HCT116 (cell line): ENCODE results near the gene RCL1. TPM values are rescaled to one million over a fixed set of nuclear protein-coding genes. Genes with fewer than 3 reads are reported as not detected.

Experiments used
- ATAC-seq: fragments of 200-7000 bp; cut with Tn5 transposase; 2 replicates; pipeline ENCODE4 v1.9.1; 2020; ENCODE audit warnings: mild to moderate bottlenecking, moderate library complexity
- BruUV-seq: library from RNA; stranded (reverse); fragments of 400-500 nt; replicated peaks from 2 replicates; lab custom pipeline; 2021; lab: Mats Ljungman, UMichigan
- CTCF ChIA-PET: fragments of 300-600 bp; sonication (Branson Sonifier 250); formaldehyde crosslinking; loops from one replicate; lab custom pipeline; 2021; ENCODE audit warnings: antibody characterized with exemption; lab: Charles Lee
- POLR2A ChIA-PET: fragments of 300-600, 350-600 bp; sonication (Branson Sonifier 250); formaldehyde crosslinking; loops from one replicate; lab custom pipeline; 2021; ENCODE audit warnings: antibody characterized with exemption; lab: Charles Lee
- RAD21 ChIA-PET, 2 experiments: fragments of 300-600 bp; sonication (Branson Sonifier 250); formaldehyde crosslinking; loops; one replicate each; lab custom pipeline; 2023; ENCODE audit warnings: low total read pairs in 2 of 2; ENCODE audit not compliant: uncharacterized antibody in 2 of 2, unreplicated experiment in 2 of 2, low non-redundant PET in 1 of 2; lab: Charles Lee
- DNase-seq: peaks from one replicate; pipeline ENCODE4 v3.0.0-alpha.2; 2010; ENCODE audit warnings: low read depth, low spot score
- H2AFZ ChIP-seq: fragments of 200-600 bp; shearing (Covaris generic), sonication (generic); 2 replicates; pipeline ENCODE4 v1.6.1; 2017; ENCODE audit warnings: low read depth, mixed run types, mixed read lengths, antibody characterized with exemption, low read length; ENCODE audit not compliant: poor library complexity, severe bottlenecking
- H3K27ac ChIP-seq: 2 replicates; pipeline ENCODE4 v1.5.1; 2012; ENCODE audit warnings: low read depth, low read length
- H3K27me3 ChIP-seq: fragments of 200-600 bp; sonication (generic); 2 replicates; pipeline ENCODE4 v1.6.1; 2016; ENCODE audit warnings: mixed run types, low read length, mixed read lengths; ENCODE audit not compliant: insufficient read depth
- H3K36me3 ChIP-seq, 2 experiments: fragments of 200-500 bp in 1 of 2; fragments of 200-600 bp in 1 of 2; sonication (Bioruptor generic) in 1 of 2; sonication (generic) in 1 of 2; 2 replicates each; pipeline versions ENCODE4 v1.5.1 to v1.6.1; 2014 to 2016; ENCODE audit warnings: low read length in 2 of 2, inconsistent platforms in 1 of 2, mixed read lengths in 1 of 2, mixed run types in 1 of 2; ENCODE audit not compliant: insufficient read depth in 2 of 2, control insufficient read depth in 1 of 2
- H3K4me1 ChIP-seq, 2 experiments: fragments of 200-600 bp in 1 of 2; sonication (generic) in 1 of 2; 2 replicates each; pipeline versions ENCODE4 v1.5.1 to v1.6.1; 2012 to 2017; ENCODE audit warnings: low read length in 2 of 2, inconsistent platforms in 1 of 2, mild to moderate bottlenecking in 1 of 2, mixed read lengths in 1 of 2, mixed run types in 1 of 2, moderate library complexity in 1 of 2; ENCODE audit not compliant: insufficient read depth in 2 of 2, control insufficient read depth in 1 of 2
- H3K4me2 ChIP-seq: fragments of 200-600 bp; sonication (generic); 2 replicates; pipeline ENCODE4 v1.6.1; 2017; ENCODE audit warnings: mixed run types, low read length, mixed read lengths
- H3K4me3 ChIP-seq, 2 experiments: fragments of 200-600 bp in 1 of 2; sonication (generic) in 1 of 2; replicated peaks in 1 of 2; 2 replicates each; pipeline ENCODE4 v1.5.1; 2011 to 2016; ENCODE audit warnings: low read length in 2 of 2, control low read depth in 1 of 2, low read depth in 1 of 2, mild to moderate bottlenecking in 1 of 2, mixed read lengths in 1 of 2, mixed run types in 1 of 2
- H3K79me2 ChIP-seq: fragments of 200-600 bp; sonication (generic); 2 replicates; pipeline ENCODE4 v1.6.1; 2017; ENCODE audit warnings: mild to moderate bottlenecking, mixed run types, low read length, moderate library complexity, mixed read lengths; ENCODE audit not compliant: insufficient read depth
- H3K9ac ChIP-seq: fragments of 200-600 bp; sonication (generic); 2 replicates; pipeline ENCODE4 v1.6.1; 2016; ENCODE audit warnings: low read length, mixed read lengths
- H3K9me2 ChIP-seq: fragments of 200-600 bp; sonication (generic), shearing (Covaris generic); 2 replicates; pipeline ENCODE4 v1.6.1; 2017; ENCODE audit warnings: mixed run types, mild to moderate bottlenecking, moderate library complexity; ENCODE audit not compliant: insufficient read depth
- H3K9me3 ChIP-seq, 2 experiments: fragments of 200-500 bp in 1 of 2; fragments of 200-600 bp in 1 of 2; sonication (Bioruptor generic) in 1 of 2; sonication (generic) in 1 of 2; 2 replicates each; pipeline ENCODE4 v1.6.1; 2014 to 2017; ENCODE audit warnings: low read length in 2 of 2, mixed read lengths in 2 of 2, inconsistent platforms in 1 of 2, low read depth in 1 of 2, mild to moderate bottlenecking in 1 of 2, mixed run types in 1 of 2, moderate library complexity in 1 of 2; ENCODE audit not compliant: control insufficient read depth in 1 of 2, insufficient read depth in 1 of 2
- H4K20me1 ChIP-seq: fragments of 200-600 bp; sonication (generic), shearing (Covaris generic); 2 replicates; pipeline ENCODE4 v1.6.1; 2017; ENCODE audit warnings: mixed run types, mild to moderate bottlenecking, moderate library complexity; ENCODE audit not compliant: insufficient read depth
- CEBPB ChIP-seq: IDR thresholded peaks from 2 replicates; pipeline ENCODE4 v1.6.1; 2012; ENCODE audit warnings: low read depth
- CTCF ChIP-seq, 3 experiments: fragments of 200-600 bp in 1 of 3; sonication (generic) in 1 of 3; IDR thresholded peaks in 2 of 3; conservative IDR thresholded peaks in 1 of 3; 2 replicates each; pipeline ENCODE4 v1.5.1; 2012 to 2017; ENCODE audit warnings: low read depth in 2 of 3, low read length in 2 of 3, antibody characterized with exemption in 1 of 3, borderline replicate concordance in 1 of 3, control low read depth in 1 of 3, mild to moderate bottlenecking in 1 of 3, mixed read lengths in 1 of 3, mixed run types in 1 of 3, moderate library complexity in 1 of 3; ENCODE audit not compliant: insufficient read depth in 1 of 3
- EZH2 ChIP-seq: fragments of 200-600 bp; sonication (generic); IDR thresholded peaks from 2 replicates; pipeline ENCODE4 v1.6.1; 2017; ENCODE audit warnings: antibody characterized with exemption, mixed run types
- JUND ChIP-seq: IDR thresholded peaks from 2 replicates; pipeline ENCODE4 v1.6.1; 2012
- TCF7L2 ChIP-seq: IDR thresholded peaks from 2 replicates; pipeline ENCODE4 v1.7.0; 2011; ENCODE audit warnings: borderline replicate concordance, inconsistent platforms; ENCODE audit not compliant: insufficient read depth, insufficient read length; ENCODE audit errors: extremely low read depth
- ZBTB33 ChIP-seq: IDR thresholded peaks from 2 replicates; pipeline ENCODE4 v1.6.1; 2011; ENCODE audit warnings: mild to moderate bottlenecking, low read length, moderate library complexity; ENCODE audit not compliant: insufficient replicate concordance; ENCODE audit errors: extremely low read depth
- intact Hi-C: fragments of 100-400 bp; cut with micrococcal nuclease; formaldehyde crosslinking; loops from 2 replicates; pipeline ENCODE4 v1.10.0; 2022
- total RNA-seq: library from RNA; stranded (reverse); gene quantifications from one replicate; pipeline ENCODE4 v1.2.1, GENCODE V29; 2021; ENCODE audit not compliant: unreplicated experiment
- TF ChIP-seq, protein P1 (sequence below): IDR thresholded peaks from 2 replicates; pipeline ENCODE4 v1.6.1; 2012; ENCODE audit warnings: low read depth

RCL1 gene
- total RNA-seq, 1 experiment from 2014 or later: 29.9 TPM

DNA sequence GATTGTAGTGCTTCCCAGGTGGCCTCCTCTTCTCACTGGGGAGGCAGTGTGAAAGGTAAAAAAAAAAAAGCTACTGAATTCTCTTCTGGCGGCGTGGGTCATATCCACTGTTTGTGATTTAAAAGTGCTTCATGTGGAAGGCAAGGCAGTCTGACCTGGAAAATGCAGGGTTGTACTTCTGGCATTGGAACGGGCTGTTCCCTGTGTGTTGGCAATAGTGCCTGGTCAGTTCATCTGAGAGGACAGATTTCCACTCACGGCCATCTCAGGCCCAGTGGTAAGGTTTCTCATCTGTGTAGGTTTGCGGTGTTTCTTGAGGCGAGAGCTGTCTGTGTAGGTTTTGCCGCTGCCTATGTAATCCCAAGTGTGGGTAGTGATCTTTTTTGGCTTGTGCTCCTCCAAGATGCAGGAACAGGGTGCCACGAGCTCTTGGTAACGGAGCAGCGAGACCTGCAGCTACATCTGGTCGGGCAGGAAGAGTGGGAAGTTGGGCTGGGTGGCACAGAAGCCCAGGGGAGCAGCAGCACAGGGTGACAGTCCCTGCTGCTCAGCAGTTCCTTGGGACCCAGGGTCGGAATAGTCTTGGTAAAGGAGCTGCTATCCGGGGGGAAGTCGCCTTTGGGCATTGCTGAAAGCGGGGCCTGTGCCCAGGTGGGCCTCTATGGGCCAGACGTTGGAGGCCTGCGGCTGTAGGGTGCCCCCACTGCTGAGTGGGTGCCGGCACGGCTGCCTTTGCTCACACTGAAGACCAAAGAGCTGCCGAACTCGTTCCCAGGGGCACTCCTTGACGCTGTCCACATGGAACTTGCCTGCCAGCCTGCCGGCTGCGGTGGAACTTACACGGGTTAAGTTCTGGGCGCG, 11.2 kb downstream of the RCL1 start:
- Histone ChIP-seq H3K27ac (no peak overlapping the region), H3K79me2 (peaks cover 100% of the 10 kb centered on the region), H4K20me1 (peaks cover 7% of the 10 kb centered on the region; the same call in 1 of the 2 replicates), H3K36me3 (peaks cover 0 to 4% of the 10 kb centered on the region in 2 experiments; a peak in 1 of 4 replicates), H3K9ac (no peak overlapping the region), H2AFZ (no peak overlapping the region), H3K27me3 (no peaks in the 10 kb centered on the region), H3K4me2 (no peak overlapping the region), H3K9me2 (no peaks in the 10 kb centered on the region), H3K9me3 (no peaks in the 10 kb centered on the region), H3K4me1 (no peaks in the 10 kb centered on the region), H3K4me3 (no peak overlapping the region)
- ATAC-seq: no peak
- intact Hi-C loops: no loop called here
- DNase-seq: no peak
- ChIA-PET POLR2A (no interaction called here), RAD21 (no interaction called here), CTCF (no interaction called here)
- BruUV-seq: no TSS peak
- TF ChIP-seq, protein P1, sequence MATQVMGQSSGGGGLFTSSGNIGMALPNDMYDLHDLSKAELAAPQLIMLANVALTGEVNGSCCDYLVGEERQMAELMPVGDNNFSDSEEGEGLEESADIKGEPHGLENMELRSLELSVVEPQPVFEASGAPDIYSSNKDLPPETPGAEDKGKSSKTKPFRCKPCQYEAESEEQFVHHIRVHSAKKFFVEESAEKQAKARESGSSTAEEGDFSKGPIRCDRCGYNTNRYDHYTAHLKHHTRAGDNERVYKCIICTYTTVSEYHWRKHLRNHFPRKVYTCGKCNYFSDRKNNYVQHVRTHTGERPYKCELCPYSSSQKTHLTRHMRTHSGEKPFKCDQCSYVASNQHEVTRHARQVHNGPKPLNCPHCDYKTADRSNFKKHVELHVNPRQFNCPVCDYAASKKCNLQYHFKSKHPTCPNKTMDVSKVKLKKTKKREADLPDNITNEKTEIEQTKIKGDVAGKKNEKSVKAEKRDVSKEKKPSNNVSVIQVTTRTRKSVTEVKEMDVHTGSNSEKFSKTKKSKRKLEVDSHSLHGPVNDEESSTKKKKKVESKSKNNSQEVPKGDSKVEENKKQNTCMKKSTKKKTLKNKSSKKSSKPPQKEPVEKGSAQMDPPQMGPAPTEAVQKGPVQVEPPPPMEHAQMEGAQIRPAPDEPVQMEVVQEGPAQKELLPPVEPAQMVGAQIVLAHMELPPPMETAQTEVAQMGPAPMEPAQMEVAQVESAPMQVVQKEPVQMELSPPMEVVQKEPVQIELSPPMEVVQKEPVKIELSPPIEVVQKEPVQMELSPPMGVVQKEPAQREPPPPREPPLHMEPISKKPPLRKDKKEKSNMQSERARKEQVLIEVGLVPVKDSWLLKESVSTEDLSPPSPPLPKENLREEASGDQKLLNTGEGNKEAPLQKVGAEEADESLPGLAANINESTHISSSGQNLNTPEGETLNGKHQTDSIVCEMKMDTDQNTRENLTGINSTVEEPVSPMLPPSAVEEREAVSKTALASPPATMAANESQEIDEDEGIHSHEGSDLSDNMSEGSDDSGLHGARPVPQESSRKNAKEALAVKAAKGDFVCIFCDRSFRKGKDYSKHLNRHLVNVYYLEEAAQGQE: no peak

- no peak overlapping the region for H3K9ac ChIP-seq
- H3K79me2 ChIP-seq: peaks cover 100% of the 10 kb centered on the region
- H3K9me2 ChIP-seq: no peaks in the 10 kb centered on the region
- H3K27ac ChIP-seq: no peak overlapping the region
- intact Hi-C loops: no loop called here
- peaks cover 0 to 4% of the 10 kb centered on the region in 2 experiments; a peak in 1 of 4 replicates for H3K36me3 ChIP-seq
- H3K4me1 ChIP-seq: no peaks in the 10 kb centered on the region
- no peak overlapping the region for H2AFZ ChIP-seq
- BruUV-seq: no TSS peak
- H3K27me3 ChIP-seq: no peaks in the 10 kb centered on the region
- RAD21 ChIA-PET: no interaction called here
- H4K20me1 ChIP-seq: peaks cover 10% of the 10 kb centered on the region; the same call in 1 of the 2 replicates
- ATAC-seq (no peak), DNase-seq (no peak)
- H3K4me2 ChIP-seq: no peak overlapping the region
- CTCF ChIA-PET: no interaction called here
- no peaks in the 10 kb centered on the region for H3K9me3 ChIP-seq
- no peak overlapping the region for H3K4me3 ChIP-seq
- POLR2A ChIA-PET: no interaction called here
- no peak for TF ChIP-seq EZH2
- TF ChIP-seq ZBTB33: no peak
- TF ChIP-seq CEBPB: no peak
- no peak for TF ChIP-seq TCF7L2
- TF ChIP-seq CTCF (IDR thresholded peaks at IDR 0.05 in 2 of 3, conservative IDR thresholded peaks at IDR 0.05 in 1 of 3; ENCODE audit: borderline replicate concordance in 1 of 3, insufficient read depth in 1 of 3, low read depth in 2 of 3, low read length in 2 of 3): no peak
- TF ChIP-seq JUND: no peak
Measured at GRCh38 chr9:4804531-4805016, 11.8 kb downstream of the RCL1 start.
